HepG2 (cell line): Measurements from ENCODE around the gene SLC25A18. TPM values are rescaled to one million over a fixed set of nuclear protein-coding genes. Genes with fewer than 3 reads are reported as not detected.

ENCODE experiments used
- ARNT ChIP-seq: fragments of 450-650 bp; IDR thresholded peaks from 2 replicates; pipeline ENCODE4 v1.6.1; 2017
- ATF7 ChIP-seq, 2 experiments: fragments of 450-650 bp in 1 of 2; sonication (generic) in 1 of 2; formaldehyde crosslinking in 1 of 2; IDR thresholded peaks; 2 replicates each; pipeline versions ENCODE4 v1.4.0 to v1.6.1; 2016 to 2020; ENCODE audit warnings: antibody characterized with exemption in 1 of 2, mild to moderate bottlenecking in 1 of 2, missing genetic modification reagents in 1 of 2
- HOXA9 ChIP-seq: sonication (generic); formaldehyde crosslinking; IDR thresholded peaks from 2 replicates; pipeline ENCODE4 v1.8.1; 2022; ENCODE audit warnings: missing genetic modification reagents, mild to moderate bottlenecking, moderate library complexity, borderline replicate concordance
- MIXL1 ChIP-seq: IDR thresholded peaks from 2 replicates; pipeline ENCODE4 v1.6.1; 2016
- MTA1 ChIP-seq: sonication (generic); formaldehyde crosslinking; IDR thresholded peaks from 2 replicates; pipeline ENCODE4 v1.4.0; 2020; ENCODE audit warnings: missing genetic modification reagents, mild to moderate bottlenecking, borderline replicate concordance
- NR2C2 ChIP-seq: sonication (generic); formaldehyde crosslinking; IDR thresholded peaks from 2 replicates; pipeline ENCODE4 v1.4.0; 2020; ENCODE audit warnings: missing genetic modification reagents, mild to moderate bottlenecking, moderate library complexity, borderline replicate concordance
- POLR2A ChIP-seq, 2 experiments: IDR thresholded peaks; 2 replicates each; pipeline ENCODE4 v1.6.1; 2011; ENCODE audit warnings: low read depth in 2 of 2, low read length in 2 of 2, mild to moderate bottlenecking in 1 of 2, moderate library complexity in 1 of 2; ENCODE audit not compliant: insufficient read depth in 1 of 2
- RBFOX2 ChIP-seq: fragments of 200-400 bp; formaldehyde crosslinking; IDR thresholded peaks from 2 replicates; pipeline ENCODE4 v1.6.1; 2017; ENCODE audit warnings: low read depth, mild to moderate bottlenecking, low read length
- SALL2 ChIP-seq: sonication (generic); formaldehyde crosslinking; IDR thresholded peaks from 2 replicates; pipeline ENCODE4 v1.8.1; 2023; ENCODE audit warnings: mild to moderate bottlenecking, missing genetic modification reagents, inconsistent platforms
- SOX5 ChIP-seq: IDR thresholded peaks from 2 replicates; pipeline ENCODE4 v1.6.1; 2016; ENCODE audit warnings: borderline replicate concordance
- ZFP36L1 ChIP-seq: sonication (generic); formaldehyde crosslinking; IDR thresholded peaks from 2 replicates; pipeline ENCODE4 v1.8.0; 2022; ENCODE audit warnings: mild to moderate bottlenecking, missing genetic modification reagents, moderate library complexity
- ZMYM4 ChIP-seq: sonication (generic); formaldehyde crosslinking; IDR thresholded peaks from 2 replicates; pipeline ENCODE4 v1.8.1; 2023; ENCODE audit warnings: mild to moderate bottlenecking, missing genetic modification reagents
- ZNF367 ChIP-seq: sonication (generic); formaldehyde crosslinking; IDR thresholded peaks from 2 replicates; pipeline ENCODE4 v1.4.0; 2020; ENCODE audit warnings: missing genetic modification reagents, borderline replicate concordance
- ZNF407 ChIP-seq: sonication (generic); formaldehyde crosslinking; IDR thresholded peaks from one replicate; pipeline ENCODE4 v1.5.1; 2020; ENCODE audit warnings: mild to moderate bottlenecking, missing genetic modification reagents; ENCODE audit errors: not compliant biosample characterization
- ZNF550 ChIP-seq: sonication (generic); formaldehyde crosslinking; IDR thresholded peaks from 2 replicates; pipeline ENCODE4 v1.4.0; 2020; ENCODE audit warnings: mild to moderate bottlenecking, missing genetic modification reagents, borderline replicate concordance
- ZNF597 ChIP-seq: sonication (generic); formaldehyde crosslinking; IDR thresholded peaks from 2 replicates; pipeline ENCODE4 v1.5.0; 2020; ENCODE audit warnings: missing genetic modification reagents
- ZNF800 ChIP-seq: sonication (generic); formaldehyde crosslinking; IDR thresholded peaks from 2 replicates; pipeline ENCODE4 v1.4.0; 2020; ENCODE audit warnings: missing genetic modification reagents
- polyA plus RNA-seq, 8 experiments: library from polyadenylated mRNA; depleted of rRNA in 3 of 8; stranded (reverse) in 7 of 8; unstranded in 1 of 8; fragments of >200 nt; fragmentation: Illumina TruSeq in 4 of 8; extraction: Trizol in 4 of 8; gene quantifications; 2 replicates each; pipeline versions ENCODE4 v1.2.1 to v1.2.3, GENCODE V29; 2011 to 2016; ENCODE audit warnings: low read depth in 4 of 8, missing spikeins in 1 of 8, mixed read lengths in 1 of 8; ENCODE audit not compliant: insufficient read depth in 1 of 8
- total RNA-seq, 5 experiments: library from RNA; depleted of rRNA; stranded (reverse); fragments of >200 nt; fragmentation: Illumina TruSeq; extraction: Trizol; gene quantifications; 2 replicates each; pipeline ENCODE4 v1.2.3, GENCODE V29; 2016; ENCODE audit warnings: low read depth in 1 of 5
- TF ChIP-seq, protein P1 (sequence below): IDR thresholded peaks from 2 replicates; pipeline ENCODE4 v1.6.1; 2016; ENCODE audit warnings: mild to moderate bottlenecking, missing biosample characterization, missing genetic modification reagents

SLC25A18 gene
- total and polyA plus RNA-seq, 2 of the 13 experiments (the other 11 are each of a cell fraction or from before 2014, with no cell fraction given): 0.28 to 0.75 TPM

DNA sequence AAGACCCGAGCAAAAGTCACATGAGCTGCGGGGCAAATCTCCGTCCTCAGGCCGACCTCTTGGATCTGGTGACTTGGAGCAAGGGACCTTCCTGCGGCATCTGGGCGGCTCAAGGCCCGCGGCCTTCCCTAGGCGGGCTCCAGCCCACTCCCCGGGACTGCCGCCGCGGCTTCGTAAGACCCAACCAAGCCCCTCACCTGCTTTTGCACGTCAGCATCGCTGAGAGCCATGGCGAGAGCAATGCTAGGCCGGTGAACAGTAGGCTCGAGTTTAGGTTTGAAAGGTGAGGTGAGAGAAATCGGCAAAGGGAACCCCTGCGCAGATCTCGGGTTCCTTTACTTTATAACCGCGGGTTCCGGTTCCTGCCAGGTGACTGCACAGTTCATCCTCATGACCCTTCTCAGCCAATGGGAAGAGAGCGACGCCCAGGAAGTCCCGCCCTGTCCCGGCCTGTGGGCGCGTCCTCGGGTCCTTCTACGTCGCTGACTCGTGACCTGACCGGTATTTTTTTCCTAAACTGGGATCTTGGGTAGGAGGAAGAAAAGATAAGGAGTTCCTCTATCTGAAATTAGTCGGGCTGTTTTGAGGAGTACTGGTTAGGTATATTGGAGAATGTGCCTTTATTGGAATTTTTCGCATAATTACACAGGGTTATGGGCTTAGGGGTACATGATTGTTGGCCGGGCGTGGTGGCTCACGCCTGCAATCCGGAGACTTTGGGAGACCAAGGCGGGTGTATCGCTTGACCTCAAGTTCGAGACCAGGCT, 65.3 kb downstream of the SLC25A18 start, which contains the start of gene ATP6V1E1 (continued):
- TF ChIP-seq ZNF407 (CRISPR knock-in tag): peak; percentile 90
- no peak for TF ChIP-seq HOXA9
- TF ChIP-seq ZFP36L1 (CRISPR knock-in tag): no peak
- TF ChIP-seq ZNF800 (CRISPR knock-in tag): no peak
- TF ChIP-seq ZNF550 (CRISPR knock-in tag): no peak
- TF ChIP-seq RBFOX2: peak; percentile 69
- TF ChIP-seq ZNF597 (CRISPR knock-in tag): no peak
- no peak for TF ChIP-seq MIXL1 (CRISPR knock-in tag)
- TF ChIP-seq ZMYM4: peak; percentile 26; the same call in 1 of the 2 replicates
- TF ChIP-seq SOX5: no peak
- TF ChIP-seq NR2C2 (CRISPR knock-in tag): peak; percentile 76; the same call in 1 of the 2 replicates
- TF ChIP-seq POLR2A (IDR thresholded peaks at IDR 0.05; ENCODE audit: insufficient read depth in 1 of 2, low read depth in 2 of 2, low read length in 2 of 2): peak; percentile 61 to 84; a peak in 3 of 4 replicates
- no peak for TF ChIP-seq ARNT
- TF ChIP-seq, protein P1, sequence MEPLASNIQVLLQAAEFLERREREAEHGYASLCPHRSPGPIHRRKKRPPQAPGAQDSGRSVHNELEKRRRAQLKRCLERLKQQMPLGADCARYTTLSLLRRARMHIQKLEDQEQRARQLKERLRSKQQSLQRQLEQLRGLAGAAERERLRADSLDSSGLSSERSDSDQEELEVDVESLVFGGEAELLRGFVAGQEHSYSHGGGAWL (CRISPR knock-in tag): no peak
- no peak for TF ChIP-seq MTA1 (CRISPR knock-in tag)
- TF ChIP-seq SALL2 (CRISPR knock-in tag): no peak
- TF ChIP-seq ATF7 (IDR thresholded peaks at IDR 0.05): no peak
- no peak for TF ChIP-seq ATF7 (CRISPR knock-in tag; IDR thresholded peaks at IDR 0.05)
- TF ChIP-seq ZNF367 (CRISPR knock-in tag): no peak
